ENCODE data around the gene PLK3.

GRCh38 chr1:44830900-44831304 is 30.7 kb downstream of the PLK3 start:
- TF ChIP-seq CTCF (conservative IDR thresholded peaks at IDR 0.05) (no peak), ZFX (IDR thresholded peaks at IDR 0.05) (no peak)
